Stimulated activated CD8-positive, alpha-beta memory T cell treated with anti-CD3 and anti-CD28 coated beads, Interleukin-7, amount 100 ng/mL, for 48 hours (primary cell): ENCODE measurements around the gene HSD3B1.
"Not testable (repeated sequence)": the region's sequence is repeated elsewhere in the genome, so short reads cannot be mapped to it uniquely, and the experiment has no call there.

Experiments used
- DNase-seq, 2 donors: peaks; one replicate each; pipeline ENCODE4 v3.0.0-alpha.2; 2020; ENCODE audit warnings: low read depth in 1 of 2; ENCODE audit errors: extremely low read depth in 1 of 2

Gene HSD3B1

GRCh38 chr1:119552656-119553055 lies 45.6 kb downstream of the HSD3B1 start:
- not testable (repeated sequence) for DNase-seq

- DNase-seq = not testable (repeated sequence)
Measured at GRCh38 chr1:119553302-119554071, 46.5 kb downstream of the HSD3B1 start.

GRCh38 chr1:119554183-119554582 lies 47.2 kb downstream of the HSD3B1 start:
- no peak for DNase-seq

GRCh38 chr1:119556423-119556822 lies 49.4 kb downstream of the HSD3B1 start:
- DNase-seq = no peak

- DNase-seq = not testable (repeated sequence)
Measured at GRCh38 chr1:119560402-119560801, 53.4 kb downstream of the HSD3B1 start.

- DNase-seq = no peak
Measured at GRCh38 chr1:119564548-119564947, 57.5 kb downstream of the HSD3B1 start.
